Mesendoderm (in vitro differentiated cells): ENCODE data around the gene PGBD5.

Experiments used
- DNase-seq: peaks from one replicate; pipeline ENCODE4 v3.0.0; 2013
- H2AK5ac ChIP-seq: 2 replicates; pipeline ENCODE4 v1.6.1; 2013; ENCODE audit warnings: low read length, inconsistent platforms
- H2BK120ac ChIP-seq: 2 replicates; pipeline ENCODE4 v1.6.1; 2013; ENCODE audit warnings: low read depth, mild to moderate bottlenecking, low read length, moderate library complexity, mixed read lengths
- H2BK15ac ChIP-seq: replicated peaks from 2 replicates; pipeline ENCODE4 v1.6.1; 2013; ENCODE audit warnings: low read depth, mild to moderate bottlenecking, moderate library complexity
- H2BK5ac ChIP-seq: 2 replicates; pipeline ENCODE4 v1.6.1; 2013; ENCODE audit warnings: low read length, inconsistent platforms
- H3K18ac ChIP-seq: 2 replicates; pipeline ENCODE4 v1.6.1; 2013; ENCODE audit warnings: mild to moderate bottlenecking, low read length, mixed read lengths
- H3K23ac ChIP-seq: one replicate; pipeline ENCODE4 v1.6.1; 2013; ENCODE audit warnings: low read length
- H3K27ac ChIP-seq: 2 replicates; pipeline ENCODE4 v1.5.1; 2013; ENCODE audit warnings: low read depth, mild to moderate bottlenecking, inconsistent platforms, low read length, moderate library complexity
- H3K27me3 ChIP-seq: 2 replicates; pipeline ENCODE4 v1.6.1; 2013; ENCODE audit warnings: low read length, control low read depth, mild to moderate bottlenecking, inconsistent platforms; ENCODE audit not compliant: insufficient read depth, poor library complexity
- H3K36me3 ChIP-seq: 2 replicates; pipeline ENCODE4 v1.6.1; 2013; ENCODE audit warnings: low read length, inconsistent platforms; ENCODE audit not compliant: control insufficient read depth, insufficient read depth
- H3K4ac ChIP-seq: one replicate; pipeline ENCODE4 v1.6.1; 2013; ENCODE audit warnings: low read depth, mild to moderate bottlenecking, low read length, moderate library complexity
- H3K4me1 ChIP-seq: 2 replicates; pipeline ENCODE4 v1.6.1; 2013; ENCODE audit warnings: low read depth, low read length, inconsistent platforms; ENCODE audit not compliant: control insufficient read depth
- H3K4me2 ChIP-seq: 2 replicates; pipeline ENCODE4 v1.6.1; 2013; ENCODE audit warnings: low read length
- H3K4me3 ChIP-seq: 2 replicates; pipeline ENCODE4 v1.5.1; 2013; ENCODE audit warnings: mild to moderate bottlenecking, low read length
- H3K56ac ChIP-seq: one replicate; pipeline ENCODE4 v1.6.1; 2013; ENCODE audit warnings: low read length
- H3K79me1 ChIP-seq: 2 replicates; pipeline ENCODE4 v1.6.1; 2013; ENCODE audit warnings: low read length, inconsistent platforms
- H3K79me2 ChIP-seq: 2 replicates; pipeline ENCODE4 v1.6.1; 2013; ENCODE audit warnings: mild to moderate bottlenecking, low read length; ENCODE audit not compliant: control insufficient read depth, insufficient read depth
- H3K9ac ChIP-seq: 2 replicates; pipeline ENCODE4 v1.6.1; 2013; ENCODE audit warnings: low read length, inconsistent platforms
- H4K5ac ChIP-seq: one replicate; pipeline ENCODE4 v1.6.1; 2013; ENCODE audit warnings: low read length
- H4K8ac ChIP-seq: one replicate; pipeline ENCODE4 v1.6.1; 2013; ENCODE audit warnings: low read depth, mild to moderate bottlenecking, control low read depth, low read length, moderate library complexity
- WGBS: extraction: QIAGEN DNeasy Blood & Tissue Kit; methylation state at CpG from one replicate; pipeline ENCODE4 v1.1.7; 2013; ENCODE audit warnings: low lambda C conversion rate, missing lambda C conversion rate; ENCODE audit not compliant: insufficient coverage; ENCODE audit errors: extremely low coverage; 5-methylcytosine and 5-hydroxymethylcytosine counted together

PGBD5 gene

GRCh38 chr1:230340526-230341161 lies 85.5 kb downstream of the PGBD5 start:
- H3K56ac ChIP-seq: no peak overlapping the region
- H3K4ac ChIP-seq: no peak overlapping the region
- H3K27me3 ChIP-seq: no peaks in the 10 kb centered on the region
- H2BK5ac ChIP-seq: no peak overlapping the region
- H2BK120ac ChIP-seq: no peak overlapping the region
- H3K4me3 ChIP-seq: no peak overlapping the region
- H3K9ac ChIP-seq: no peak overlapping the region
- no peak overlapping the region for H3K4me2 ChIP-seq
- no peak overlapping the region for H2AK5ac ChIP-seq
- no peak for DNase-seq
- no peak overlapping the region for H2BK15ac ChIP-seq
- no peak overlapping the region for H3K18ac ChIP-seq
- H4K5ac ChIP-seq: no peak overlapping the region
- no peak overlapping the region for H3K27ac ChIP-seq
- no peak overlapping the region for H3K23ac ChIP-seq
- H3K4me1 ChIP-seq: no peaks in the 10 kb centered on the region
- H4K8ac ChIP-seq: no peak overlapping the region
- H3K36me3 ChIP-seq: no peaks in the 10 kb centered on the region
- H3K79me2 ChIP-seq: no peaks in the 10 kb centered on the region
- no CpG with 5 or more reads among the region's 7 CpGs for WGBS
- no peaks in the 10 kb centered on the region for H3K79me1 ChIP-seq

- no peak overlapping the region for H3K4me3 ChIP-seq
- WGBS: no CpG with 5 or more reads among the region's 8 CpGs
- H4K5ac ChIP-seq: no peak overlapping the region
- H3K27me3 ChIP-seq: no peaks in the 10 kb centered on the region
- H3K9ac ChIP-seq: no peak overlapping the region
- no peak overlapping the region for H3K4ac ChIP-seq
- no peaks in the 10 kb centered on the region for H3K4me1 ChIP-seq
- no peak overlapping the region for H3K4me2 ChIP-seq
- no peak overlapping the region for H2BK120ac ChIP-seq
- H4K8ac ChIP-seq: no peak overlapping the region
- no peak overlapping the region for H3K23ac ChIP-seq
- DNase-seq: no peak
- no peak overlapping the region for H2BK15ac ChIP-seq
- H2AK5ac ChIP-seq: no peak overlapping the region
- no peaks in the 10 kb centered on the region for H3K79me2 ChIP-seq
- no peaks in the 10 kb centered on the region for H3K79me1 ChIP-seq
- no peak overlapping the region for H3K27ac ChIP-seq
- no peak overlapping the region for H3K18ac ChIP-seq
- H2BK5ac ChIP-seq: no peak overlapping the region
- no peaks in the 10 kb centered on the region for H3K36me3 ChIP-seq
- H3K56ac ChIP-seq: no peak overlapping the region
These were observed 87.1 kb downstream of the PGBD5 start for GRCh38 chr1:230339033-230339432.

GRCh38 chr1:230337266-230337665 lies 88.9 kb downstream of the PGBD5 start:
- Histone ChIP-seq H3K23ac (no peak overlapping the region), H2BK5ac (no peak overlapping the region), H3K79me2 (no peaks in the 10 kb centered on the region), H3K4me2 (no peak overlapping the region), H3K4me3 (no peak overlapping the region), H3K4me1 (no peaks in the 10 kb centered on the region), H3K56ac (no peak overlapping the region), H3K9ac (no peak overlapping the region), H3K18ac (no peak overlapping the region), H3K79me1 (no peaks in the 10 kb centered on the region), H3K36me3 (no peaks in the 10 kb centered on the region), H3K27ac (no peak overlapping the region), H2AK5ac (no peak overlapping the region), H3K4ac (no peak overlapping the region), H3K27me3 (no peaks in the 10 kb centered on the region), H2BK15ac (no peak overlapping the region), H2BK120ac (no peak overlapping the region), H4K5ac (no peak overlapping the region), H4K8ac (no peak overlapping the region)
- WGBS: no CpG with 5 or more reads among the region's 5 CpGs
- no peak for DNase-seq

- H3K4ac ChIP-seq: no peak overlapping the region
- H3K23ac ChIP-seq: no peak overlapping the region
- no peak overlapping the region for H3K27ac ChIP-seq
- no peak overlapping the region for H2BK15ac ChIP-seq
- DNase-seq: no peak
- no peak overlapping the region for H2BK120ac ChIP-seq
- no peak overlapping the region for H2AK5ac ChIP-seq
- no peaks in the 10 kb centered on the region for H3K79me1 ChIP-seq
- no CpG with 5 or more reads among the region's 12 CpGs for WGBS
- H3K56ac ChIP-seq: no peak overlapping the region
- H3K4me3 ChIP-seq: no peak overlapping the region
- H3K18ac ChIP-seq: no peak overlapping the region
- no peak overlapping the region for H3K4me2 ChIP-seq
- H3K79me2 ChIP-seq: no peaks in the 10 kb centered on the region
- no peaks in the 10 kb centered on the region for H3K4me1 ChIP-seq
- H3K27me3 ChIP-seq: no peaks in the 10 kb centered on the region
- H2BK5ac ChIP-seq: no peak overlapping the region
- H4K8ac ChIP-seq: no peak overlapping the region
- no peak overlapping the region for H3K9ac ChIP-seq
- H4K5ac ChIP-seq: no peak overlapping the region
- no peaks in the 10 kb centered on the region for H3K36me3 ChIP-seq
These were observed 90.1 kb downstream of the PGBD5 start for GRCh38 chr1:230335861-230336522.

GRCh38 chr1:230334447-230334837 lies 91.7 kb downstream of the PGBD5 start:
- no peak overlapping the region for H2BK120ac ChIP-seq
- H4K5ac ChIP-seq: no peak overlapping the region

More at GRCh38 chr1:230334447-230334837, 91.7 kb downstream of the PGBD5 start:
- H2BK15ac ChIP-seq: no peak overlapping the region
- no peak overlapping the region for H2BK5ac ChIP-seq
- DNase-seq: no peak
- no peak overlapping the region for H3K4ac ChIP-seq
- H3K4me3 ChIP-seq: no peak overlapping the region
- H3K27me3 ChIP-seq: no peaks in the 10 kb centered on the region
- H3K27ac ChIP-seq: no peak overlapping the region
- no peaks in the 10 kb centered on the region for H3K4me1 ChIP-seq
- H3K56ac ChIP-seq: no peak overlapping the region
- H3K36me3 ChIP-seq: no peaks in the 10 kb centered on the region
- no peak overlapping the region for H4K8ac ChIP-seq
- H3K79me1 ChIP-seq: no peaks in the 10 kb centered on the region
- no peak overlapping the region for H3K4me2 ChIP-seq
- no peak overlapping the region for H3K9ac ChIP-seq
- WGBS: no CpG with 5 or more reads among the region's 3 CpGs
- H2AK5ac ChIP-seq: no peak overlapping the region
- no peak overlapping the region for H3K18ac ChIP-seq
- no peak overlapping the region for H3K23ac ChIP-seq
- no peaks in the 10 kb centered on the region for H3K79me2 ChIP-seq
